ENCODE measurements around the gene TMEM72. TPM values are rescaled to one million over a fixed set of nuclear protein-coding genes. Genes with fewer than 3 reads are reported as not detected.

The TMEM72 gene
- polyA plus RNA-seq, 3 donors, result not detected

DNA sequence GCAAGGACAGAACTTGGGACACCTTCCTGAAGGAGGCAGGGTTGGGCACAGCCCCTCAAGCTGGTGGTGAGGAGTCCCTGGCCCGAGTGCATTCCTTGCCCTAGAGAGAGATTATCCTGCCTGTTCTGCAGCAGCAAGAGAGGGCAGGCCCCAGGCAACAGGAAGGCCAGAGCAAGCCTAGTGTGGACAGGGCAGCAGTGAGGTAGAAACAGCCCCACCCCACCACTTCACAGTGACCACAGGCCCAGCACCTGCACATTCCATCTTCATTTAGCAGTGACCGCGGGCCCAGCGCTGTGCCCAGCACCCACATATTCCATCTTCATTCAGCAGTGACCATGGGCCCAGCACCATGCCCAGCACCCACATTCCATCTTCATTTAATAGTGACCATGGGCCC lies 16.4 kb upstream of the TMEM72 start:
- H4K20me1 ChIP-seq (ENCODE audit: insufficient read depth, low read length), result no peaks in the 10 kb centered on the region
- no peak overlapping the region for H3K27ac ChIP-seq (ENCODE audit: low read depth in 1 of 2, low read length in 2 of 2)
- Mint-ChIP-seq H3K36me3 (no peaks in the 10 kb centered on the region), H3K4me3 (no peak overlapping the region), H3K27me3 (ENCODE audit: low read depth in 3 of 3) (peaks cover 0 to 2% (median 1%) of the 10 kb centered on the region in 3 donors), H3K9me3 (peaks cover 0 to 16% (median 9%) of the 10 kb centered on the region in 7 donors), H3K27ac (no peak overlapping the region), H3K4me1 (peaks cover 3% of the 10 kb centered on the region)
- no peak overlapping the region for H3K9ac ChIP-seq (ENCODE audit: insufficient read depth, low read length, poor library complexity, severe bottlenecking)
- no peaks in the 10 kb centered on the region for H3K36me3 ChIP-seq (replicated peaks in 1 of 2; ENCODE audit: control insufficient read depth in 1 of 2, insufficient read depth in 2 of 2, low read length in 2 of 2)
- DNase-seq, result no peak
- peaks cover 0 to 3% of the 10 kb centered on the region in 2 donors for H3K9me3 ChIP-seq (replicated peaks in 1 of 2; ENCODE audit: control insufficient read depth in 1 of 2, insufficient read depth in 1 of 2, low read length in 2 of 2)
- TF ChIP-seq, protein P1, sequence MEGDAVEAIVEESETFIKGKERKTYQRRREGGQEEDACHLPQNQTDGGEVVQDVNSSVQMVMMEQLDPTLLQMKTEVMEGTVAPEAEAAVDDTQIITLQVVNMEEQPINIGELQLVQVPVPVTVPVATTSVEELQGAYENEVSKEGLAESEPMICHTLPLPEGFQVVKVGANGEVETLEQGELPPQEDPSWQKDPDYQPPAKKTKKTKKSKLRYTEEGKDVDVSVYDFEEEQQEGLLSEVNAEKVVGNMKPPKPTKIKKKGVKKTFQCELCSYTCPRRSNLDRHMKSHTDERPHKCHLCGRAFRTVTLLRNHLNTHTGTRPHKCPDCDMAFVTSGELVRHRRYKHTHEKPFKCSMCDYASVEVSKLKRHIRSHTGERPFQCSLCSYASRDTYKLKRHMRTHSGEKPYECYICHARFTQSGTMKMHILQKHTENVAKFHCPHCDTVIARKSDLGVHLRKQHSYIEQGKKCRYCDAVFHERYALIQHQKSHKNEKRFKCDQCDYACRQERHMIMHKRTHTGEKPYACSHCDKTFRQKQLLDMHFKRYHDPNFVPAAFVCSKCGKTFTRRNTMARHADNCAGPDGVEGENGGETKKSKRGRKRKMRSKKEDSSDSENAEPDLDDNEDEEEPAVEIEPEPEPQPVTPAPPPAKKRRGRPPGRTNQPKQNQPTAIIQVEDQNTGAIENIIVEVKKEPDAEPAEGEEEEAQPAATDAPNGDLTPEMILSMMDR (IDR thresholded peaks at IDR 0.05), result no peak
- 100% methylated on average over 4 of the region's 4 CpGs for WGBS (ENCODE audit: insufficient coverage)
- H3K79me2 ChIP-seq (ENCODE audit: insufficient read depth, low read length), result no peaks in the 10 kb centered on the region
- H3K4me1 ChIP-seq (ENCODE audit: control insufficient read depth in 1 of 2, insufficient read depth in 2 of 2, low read length in 2 of 2), result no peaks in the 10 kb centered on the region
- H3K4me2 ChIP-seq (replicated peaks; ENCODE audit: extremely low read depth, low read length, poor library complexity, severe bottlenecking), result no peak overlapping the region
- intact Hi-C loops (cut with micrococcal nuclease), result no loop called here
- H2AFZ ChIP-seq (ENCODE audit: insufficient read depth, low read depth, low read length, poor library complexity, severe bottlenecking), result no peak overlapping the region
- no peaks in the 10 kb centered on the region for H3K27me3 ChIP-seq (ENCODE audit: control insufficient read depth in 2 of 2, insufficient read depth in 2 of 2, low read length in 2 of 2)
- H3K4me3 ChIP-seq (replicated peaks in 1 of 3; ENCODE audit: low read depth in 2 of 3, low read length in 3 of 3), result no peak overlapping the region

DNA sequence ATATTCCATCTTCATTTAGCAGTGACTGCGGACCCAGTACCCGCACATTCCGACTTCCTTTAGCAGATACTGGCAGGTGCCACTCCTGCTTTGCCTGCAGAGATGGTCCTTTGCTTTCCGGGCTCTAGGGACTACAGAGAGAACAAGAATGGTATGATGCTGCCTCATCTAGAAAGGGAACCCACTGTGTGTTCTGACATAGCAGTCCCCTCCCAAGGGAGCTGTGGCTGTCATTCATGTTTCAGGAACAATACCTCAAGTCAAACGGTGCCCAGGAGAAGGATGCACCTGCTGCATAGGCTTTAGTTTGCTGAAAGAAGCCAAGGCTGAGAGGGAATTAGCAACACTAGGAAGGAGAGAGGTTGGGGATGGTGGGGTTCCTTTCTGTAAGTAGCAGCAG lies 15.9 kb upstream of the TMEM72 start:
- Histone ChIP-seq H3K27me3 (ENCODE audit: control insufficient read depth in 2 of 2, insufficient read depth in 2 of 2, low read length in 2 of 2) (no peaks in the 10 kb centered on the region), H3K9me3 (replicated peaks in 1 of 2; ENCODE audit: control insufficient read depth in 1 of 2, insufficient read depth in 1 of 2, low read length in 2 of 2) (peaks cover 0 to 3% of the 10 kb centered on the region in 2 donors), H3K4me1 (ENCODE audit: control insufficient read depth in 1 of 2, insufficient read depth in 2 of 2, low read length in 2 of 2) (no peaks in the 10 kb centered on the region), H3K4me2 (replicated peaks; ENCODE audit: extremely low read depth, low read length, poor library complexity, severe bottlenecking) (no peak overlapping the region), H3K27ac (ENCODE audit: low read depth in 1 of 2, low read length in 2 of 2) (no peak overlapping the region), H3K9ac (ENCODE audit: insufficient read depth, low read length, poor library complexity, severe bottlenecking) (no peak overlapping the region), H3K36me3 (replicated peaks in 1 of 2; ENCODE audit: control insufficient read depth in 1 of 2, insufficient read depth in 2 of 2, low read length in 2 of 2) (no peaks in the 10 kb centered on the region), H2AFZ (ENCODE audit: insufficient read depth, low read depth, low read length, poor library complexity, severe bottlenecking) (no peak overlapping the region), H3K79me2 (ENCODE audit: insufficient read depth, low read length) (no peaks in the 10 kb centered on the region), H3K4me3 (replicated peaks in 1 of 3; ENCODE audit: low read depth in 2 of 3, low read length in 3 of 3) (no peak overlapping the region), H4K20me1 (ENCODE audit: insufficient read depth, low read length) (no peaks in the 10 kb centered on the region)
- peaks cover 3% of the 10 kb centered on the region for H3K4me1 Mint-ChIP-seq
- H3K27me3 Mint-ChIP-seq (ENCODE audit: low read depth in 3 of 3), result no peaks in the 10 kb centered on the region
- H3K9me3 Mint-ChIP-seq, result peaks cover 0 to 16% (median 9%) of the 10 kb centered on the region in 7 donors
- no peak overlapping the region for H3K27ac Mint-ChIP-seq
- TF ChIP-seq, protein P1 (IDR thresholded peaks at IDR 0.05), result no peak
- no peaks in the 10 kb centered on the region for H3K36me3 Mint-ChIP-seq
- 78% methylated on average over 5 of the region's 5 CpGs for WGBS (ENCODE audit: insufficient coverage)
- H3K4me3 Mint-ChIP-seq, result no peak overlapping the region
- DNase-seq, result no peak
- intact Hi-C loops (cut with micrococcal nuclease), result no loop called here

All from CD14-positive monocyte (primary cell).